Measurements from ENCODE around the gene HIC1. TPM values are rescaled to one million over a fixed set of nuclear protein-coding genes. Genes with fewer than 3 reads are reported as not detected.

The HIC1 gene
- polyA plus RNA-seq, 1 experiment: 15.1 TPM

DNA sequence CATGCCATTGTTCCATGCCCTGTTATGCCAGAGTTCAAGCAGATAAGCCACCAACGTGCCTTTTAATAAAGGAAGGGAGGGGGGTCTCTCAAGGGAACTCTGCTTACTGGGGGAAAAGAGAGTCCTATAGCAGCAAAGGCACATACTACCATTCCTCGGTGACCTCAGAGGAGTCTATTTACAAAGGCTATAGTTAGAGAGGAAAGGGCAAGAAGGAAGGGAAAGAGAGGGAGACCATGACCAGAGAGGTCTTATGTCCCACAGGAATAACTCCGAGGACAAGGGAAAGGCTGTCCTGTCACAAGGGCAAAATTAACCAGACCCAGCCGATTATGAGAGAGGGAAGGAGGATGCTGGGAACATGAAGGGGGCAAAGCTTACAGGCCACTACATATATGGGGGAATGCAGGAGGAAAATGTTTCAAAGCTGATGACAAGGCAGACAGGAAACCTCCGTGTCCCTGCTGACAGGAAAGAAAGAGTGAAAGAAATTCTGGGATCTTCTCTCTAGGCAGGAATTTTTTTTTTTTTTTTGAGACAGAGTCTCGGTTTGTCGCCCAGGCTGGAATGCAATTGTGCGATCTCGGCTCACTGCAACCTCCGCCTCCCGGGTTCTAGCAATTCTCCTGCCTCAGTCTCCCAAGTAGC, 51.5 kb downstream of the HIC1 start:
- CTCF ChIA-PET: interaction anchor here (1.5 kb wide), 1 partner anchor 11 kb away, joined by 3 read pairs; no protein-coding TSS in a partner anchor
- Histone ChIP-seq H3K4me3 (ENCODE audit: low read depth, low read length) (no peak overlapping the region), H3K36me3 (ENCODE audit: control insufficient read depth, insufficient read depth, low read length) (no peaks in the 10 kb centered on the region), H3K27me3 (ENCODE audit: control insufficient read depth, insufficient read depth, low read length) (no peaks in the 10 kb centered on the region)
- no peak for DNase-seq (ENCODE audit: low read depth)
- TF ChIP-seq CTCF (IDR thresholded peaks at IDR 0.05; ENCODE audit: insufficient read depth, low read depth, low read length): no peak
- POLR2A ChIA-PET: no interaction called here

DNA sequence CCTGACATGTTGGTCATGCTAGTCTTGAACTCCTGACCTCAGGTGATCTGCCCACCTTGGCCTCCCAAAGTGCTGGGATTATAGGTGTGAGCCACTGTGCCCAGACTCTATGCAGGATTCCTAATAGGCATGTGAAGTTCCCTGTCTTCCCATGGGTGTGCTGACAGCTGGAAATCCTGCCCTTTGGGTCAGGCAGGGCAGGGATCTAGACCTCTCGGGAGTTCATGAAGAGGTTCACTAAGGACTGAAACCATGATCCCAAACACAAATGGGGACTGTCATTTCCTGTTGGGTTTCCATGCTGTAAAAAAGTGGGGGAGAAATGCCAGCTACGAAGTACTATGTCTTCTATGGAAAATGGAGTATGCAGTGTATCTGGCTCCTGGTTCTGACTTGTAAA, 52.1 kb downstream of the HIC1 start:
- no peak overlapping the region for H3K4me3 ChIP-seq (ENCODE audit: low read depth, low read length)
- ChIA-PET CTCF (interaction anchor here (0.7 to 1.5 kb wide), 2 partner anchors 12 to 15 kb away, joined by 3 read pairs; no protein-coding TSS in a partner anchor), POLR2A (no interaction called here)
- no peaks in the 10 kb centered on the region for H3K27me3 ChIP-seq (ENCODE audit: control insufficient read depth, insufficient read depth, low read length)
- H3K36me3 ChIP-seq (ENCODE audit: control insufficient read depth, insufficient read depth, low read length): no peaks in the 10 kb centered on the region
- DNase-seq (ENCODE audit: low read depth): no peak
- TF ChIP-seq CTCF (IDR thresholded peaks at IDR 0.05; ENCODE audit: insufficient read depth, low read depth, low read length): no peak

GRCh38 chr17:2107506-2107905, 52.6 kb downstream of the HIC1 start:
- ChIA-PET CTCF (interaction anchor here (0.7 to 1.5 kb wide), 2 partner anchors 12 to 14 kb away, joined by 3 read pairs; no protein-coding TSS in a partner anchor), POLR2A (no interaction called here)
- H3K27me3 ChIP-seq (ENCODE audit: control insufficient read depth, insufficient read depth, low read length): no peaks in the 10 kb centered on the region
- H3K36me3 ChIP-seq (ENCODE audit: control insufficient read depth, insufficient read depth, low read length): no peaks in the 10 kb centered on the region
- DNase-seq (ENCODE audit: low read depth): no peak
- no peak for TF ChIP-seq CTCF (IDR thresholded peaks at IDR 0.05; ENCODE audit: insufficient read depth, low read depth, low read length)
- H3K4me3 ChIP-seq (ENCODE audit: low read depth, low read length): no peak overlapping the region

DNA sequence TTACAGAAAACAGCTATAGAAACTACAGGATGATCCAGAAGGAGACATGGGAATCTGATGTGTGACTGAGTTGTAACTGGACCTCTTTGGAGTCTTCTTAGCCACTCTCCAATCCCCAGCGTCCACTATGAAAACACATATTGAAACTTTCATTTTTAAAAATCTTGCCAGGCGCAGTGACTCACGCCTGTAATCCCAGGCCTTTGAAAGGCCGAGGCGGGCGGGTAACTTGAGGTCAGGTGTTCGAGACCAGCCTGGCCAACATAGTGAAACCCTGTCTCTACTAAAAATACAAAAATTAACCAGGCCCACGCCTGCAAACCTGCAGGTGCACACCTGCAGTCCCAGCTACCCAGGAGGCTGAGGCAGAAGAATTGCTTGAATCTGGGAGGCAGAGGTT, 53.3 kb downstream of the HIC1 start:
- POLR2A ChIA-PET: no interaction called here
- no peak for DNase-seq (ENCODE audit: low read depth)
- Histone ChIP-seq H3K36me3 (ENCODE audit: control insufficient read depth, insufficient read depth, low read length) (no peaks in the 10 kb centered on the region), H3K4me3 (ENCODE audit: low read depth, low read length) (no peak overlapping the region), H3K27me3 (ENCODE audit: control insufficient read depth, insufficient read depth, low read length) (no peaks in the 10 kb centered on the region)
- TF ChIP-seq CTCF (IDR thresholded peaks at IDR 0.05; ENCODE audit: insufficient read depth, low read depth, low read length): no peak
- CTCF ChIA-PET: no interaction called here

GRCh38 chr17:2110436-2110835, 55.5 kb downstream of the HIC1 start:
- POLR2A ChIA-PET: interaction anchor here (0.6 kb wide), 1 partner anchor 55 kb away, joined by 5 read pairs; no protein-coding TSS in a partner anchor
- H3K27me3 ChIP-seq (ENCODE audit: control insufficient read depth, insufficient read depth, low read length): no peaks in the 10 kb centered on the region
- DNase-seq (ENCODE audit: low read depth): no peak
- CTCF ChIA-PET: no interaction called here
- no peak overlapping the region for H3K4me3 ChIP-seq (ENCODE audit: low read depth, low read length)
- TF ChIP-seq CTCF (IDR thresholded peaks at IDR 0.05; ENCODE audit: insufficient read depth, low read depth, low read length): no peak
- H3K36me3 ChIP-seq (ENCODE audit: control insufficient read depth, insufficient read depth, low read length): no peaks in the 10 kb centered on the region

All from BJ (cell line).